Right renal pelvis (tissue), 4 donors: Measurements from ENCODE around the gene BMP2. TPM values are rescaled to one million over a fixed set of nuclear protein-coding genes. Genes with fewer than 3 reads are reported as not detected.

ENCODE experiments used
- DNase-seq, 4 donors: peaks; one replicate each; pipeline ENCODE4 v3.0.0-alpha.2; 2013; ENCODE audit warnings: low read depth in 4 of 4, low spot score in 3 of 4, missing footprints in 1 of 4
- polyA plus RNA-seq, 4 donors: library from polyadenylated mRNA; unstranded; fragments of 120-200 nt; gene quantifications; one replicate each; pipeline ENCODE4 v1.2.1, GENCODE V29; 2013; ENCODE audit not compliant: insufficient read length in 4 of 4

BMP2 gene
- polyA plus RNA-seq, 4 donors: 22.6 to 23.2 (median 23.0) TPM

GRCh38 chr20:6767126-6767535 is 355 bp upstream of the BMP2 start:
- DNase-seq: no peak

GRCh38 chr20:6768228-6769140 is 998 bp downstream of the BMP2 start:
- DNase-seq: peak in 2 of 4 donors; percentile 14 to 34

- DNase-seq: peak in 2 of 4 donors; percentile 13 to 18
Measured at GRCh38 chr20:6769903-6770785, 2.7 kb downstream of the BMP2 start.

- no peak for DNase-seq
Measured at GRCh38 chr20:6770786-6771100, 3.3 kb downstream of the BMP2 start.

- DNase-seq: no peak
Measured at GRCh38 chr20:6780433-6781190, 13.1 kb downstream of the BMP2 start.

- DNase-seq: no peak
Measured at GRCh38 chr20:6783752-6784151, 16.3 kb downstream of the BMP2 start.

GRCh38 chr20:6784210-6784631 is 16.7 kb downstream of the BMP2 start:
- no peak for DNase-seq

- no peak for DNase-seq
Measured at GRCh38 chr20:6784767-6785166, 17.3 kb downstream of the BMP2 start.

- DNase-seq: no peak
Measured at GRCh38 chr20:6786548-6786947, 19.1 kb downstream of the BMP2 start.

GRCh38 chr20:6792789-6793188 is 25.3 kb downstream of the BMP2 start:
- no peak for DNase-seq

GRCh38 chr20:6802227-6802626 is 34.7 kb downstream of the BMP2 start:
- DNase-seq: no peak

- DNase-seq: no peak
Measured at GRCh38 chr20:6806275-6806674, 38.8 kb downstream of the BMP2 start.

- no peak for DNase-seq
Measured at GRCh38 chr20:6811262-6812035, 44.0 kb downstream of the BMP2 start.

- no peak for DNase-seq
Measured at GRCh38 chr20:6812530-6812929, 45.0 kb downstream of the BMP2 start.

- DNase-seq: no peak
Measured at GRCh38 chr20:6814945-6815344, 47.5 kb downstream of the BMP2 start.

- DNase-seq: no peak
Measured at GRCh38 chr20:6818033-6818808, 50.7 kb downstream of the BMP2 start.

GRCh38 chr20:6819599-6819998 is 52.1 kb downstream of the BMP2 start:
- DNase-seq: no peak

- no peak for DNase-seq
Measured at GRCh38 chr20:6824401-6824800, 56.9 kb downstream of the BMP2 start.

GRCh38 chr20:6827472-6827871 is 60.0 kb downstream of the BMP2 start:
- DNase-seq: no peak
